ENCODE results near the gene EIF1AD. TPM values are rescaled to one million over a fixed set of nuclear protein-coding genes. Genes with fewer than 3 reads are reported as not detected.

The EIF1AD gene
- total and polyA plus RNA-seq, 2 donors, result 17.8 to 24.7 TPM

DNA sequence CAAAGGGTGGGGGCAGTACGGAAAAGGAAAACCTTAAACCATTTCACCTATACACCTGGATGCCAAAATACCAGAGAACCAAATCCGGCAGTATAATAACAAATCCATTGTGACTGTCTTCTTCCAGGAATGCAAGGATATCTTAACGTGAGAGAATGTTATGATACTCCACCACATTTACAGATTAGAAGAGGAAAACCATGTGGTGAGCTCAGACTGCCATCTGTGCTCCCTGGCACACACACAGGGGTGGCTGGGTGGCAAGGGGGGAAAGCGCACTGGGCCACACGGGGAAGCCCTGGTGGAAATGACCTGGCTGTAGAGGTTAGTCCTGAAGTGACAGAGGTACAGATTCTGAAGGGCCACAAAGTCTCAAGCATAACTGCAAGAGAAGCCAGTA is 9.9 kb downstream of the EIF1AD start:
- no peak for DNase-seq (ENCODE audit: low read depth in 6 of 9, low spot score in 9 of 9)
- H3K4me1 ChIP-seq (ENCODE audit: control insufficient read depth in 2 of 2, insufficient read depth in 2 of 2, low read length in 2 of 2), result peaks cover 2 to 3% of the 10 kb centered on the region in 2 donors
- H3K4me3 ChIP-seq (ENCODE audit: low read length in 2 of 2), result no peak overlapping the region
- 97% methylated on average over 5 of the region's 5 CpGs for WGBS
- no peaks in the 10 kb centered on the region for H3K27me3 ChIP-seq (ENCODE audit: control insufficient read depth in 2 of 2, insufficient read depth in 1 of 2, low read length in 1 of 2)
- no peak overlapping the region for H3K27ac ChIP-seq (ENCODE audit: low read depth in 1 of 2, low read length in 1 of 2)
- no peaks in the 10 kb centered on the region for H3K9me3 ChIP-seq (ENCODE audit: control insufficient read depth in 2 of 2, insufficient read depth in 1 of 2, low read length in 1 of 2)
- peaks cover 10 to 11% of the 10 kb centered on the region in 2 donors for H3K36me3 ChIP-seq (ENCODE audit: control insufficient read depth in 2 of 2, insufficient read depth in 2 of 2, low read length in 1 of 2)

DNA sequence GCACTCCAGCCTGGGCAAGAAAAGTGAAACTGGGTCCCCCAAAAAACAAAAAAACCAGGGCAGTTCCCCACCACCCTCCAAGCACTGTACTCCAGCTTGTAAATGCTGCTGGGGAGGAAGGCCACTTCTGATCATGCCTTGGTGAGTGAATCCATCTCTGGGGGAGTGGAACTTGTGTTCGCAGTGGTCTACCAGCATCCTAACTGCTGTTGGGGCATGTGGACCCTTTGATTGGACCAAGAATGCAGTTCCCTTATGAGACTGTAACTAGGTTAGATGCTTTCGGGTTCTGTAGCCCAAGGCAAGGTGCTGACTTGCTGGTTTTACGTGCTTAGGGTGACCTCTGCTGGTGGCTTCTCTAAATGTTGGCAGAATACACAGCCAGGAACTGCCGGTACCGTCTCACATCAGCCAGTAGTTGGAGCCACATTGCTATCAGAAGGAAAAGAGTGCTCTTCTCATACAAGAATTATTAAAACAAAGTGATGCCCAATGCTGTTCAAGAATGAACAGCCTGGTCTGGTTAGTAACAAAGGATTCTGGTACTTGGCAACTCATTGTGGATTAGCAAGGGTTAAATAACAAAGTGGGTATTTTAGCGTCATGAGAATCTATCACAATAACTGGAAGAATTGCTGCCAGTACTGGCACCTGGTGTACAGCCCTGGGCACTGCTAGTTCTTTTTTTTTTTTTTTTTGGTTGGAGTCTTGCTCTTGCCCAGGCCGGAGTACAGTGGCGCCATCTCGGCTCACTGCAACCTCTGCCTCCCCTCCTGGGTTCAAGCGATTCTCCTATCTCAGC is 13.0 kb downstream of the EIF1AD start:
- Histone ChIP-seq H3K27me3 (ENCODE audit: control insufficient read depth in 2 of 2, insufficient read depth in 1 of 2, low read length in 1 of 2) (no peaks in the 10 kb centered on the region), H3K9me3 (ENCODE audit: control insufficient read depth in 2 of 2, insufficient read depth in 1 of 2, low read length in 1 of 2) (no peaks in the 10 kb centered on the region), H3K4me1 (ENCODE audit: control insufficient read depth in 2 of 2, insufficient read depth in 2 of 2, low read length in 2 of 2) (peaks cover 2 to 3% of the 10 kb centered on the region in 2 donors), H3K27ac (ENCODE audit: low read depth in 1 of 2, low read length in 1 of 2) (peak overlapping the region; percentile 3 to 21), H3K4me3 (ENCODE audit: low read length in 2 of 2) (no peak overlapping the region), H3K36me3 (ENCODE audit: control insufficient read depth in 2 of 2, insufficient read depth in 2 of 2, low read length in 1 of 2) (peaks cover 0 to 3% of the 10 kb centered on the region in 2 donors)
- WGBS, result 22% methylated on average over 10 of the region's 10 CpGs
- peak; percentile 82 to 99 (median 98) for DNase-seq (ENCODE audit: low read depth in 6 of 9, low spot score in 9 of 9)

DNA sequence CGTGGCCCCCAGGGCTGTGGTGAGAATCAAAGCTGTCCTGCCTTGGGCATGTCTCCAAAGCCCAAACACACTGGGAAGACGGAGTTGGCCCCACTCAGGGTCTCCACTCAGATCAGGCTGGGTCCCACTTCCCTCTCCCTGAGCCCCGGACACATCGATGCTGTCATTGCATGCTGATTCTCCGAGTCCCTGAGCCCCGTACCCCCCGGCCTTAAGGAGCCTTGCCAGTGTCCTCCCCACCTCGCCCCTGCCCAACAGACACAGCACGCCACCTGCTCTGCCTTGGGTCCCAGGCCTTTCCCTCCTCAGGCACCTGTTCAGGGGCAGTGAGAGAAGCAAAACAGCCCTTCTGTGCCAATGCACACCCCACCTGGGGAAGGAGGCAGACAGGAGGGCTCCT is 14.6 kb downstream of the EIF1AD start:
- Histone ChIP-seq H3K4me1 (ENCODE audit: control insufficient read depth in 2 of 2, insufficient read depth in 2 of 2, low read length in 2 of 2) (peaks cover 2 to 3% of the 10 kb centered on the region in 2 donors), H3K27me3 (ENCODE audit: control insufficient read depth in 2 of 2, insufficient read depth in 1 of 2, low read length in 1 of 2) (no peaks in the 10 kb centered on the region), H3K9me3 (ENCODE audit: control insufficient read depth in 2 of 2, insufficient read depth in 1 of 2, low read length in 1 of 2) (no peaks in the 10 kb centered on the region), H3K27ac (ENCODE audit: low read depth in 1 of 2, low read length in 1 of 2) (no peak overlapping the region), H3K4me3 (ENCODE audit: low read length in 2 of 2) (no peak overlapping the region), H3K36me3 (ENCODE audit: control insufficient read depth in 2 of 2, insufficient read depth in 2 of 2, low read length in 1 of 2) (peaks cover 0 to 6% of the 10 kb centered on the region in 2 donors)
- no peak for DNase-seq (ENCODE audit: low read depth in 6 of 9, low spot score in 9 of 9)
- WGBS, result 84% methylated on average over 9 of the region's 9 CpGs

- no peaks in the 10 kb centered on the region for H3K27me3 ChIP-seq (ENCODE audit: control insufficient read depth in 2 of 2, insufficient read depth in 1 of 2, low read length in 1 of 2)
- H3K4me3 ChIP-seq (ENCODE audit: low read length in 2 of 2), result no peak overlapping the region
Observed at GRCh38 chr11:65983589-65983987, 18.4 kb downstream of the EIF1AD start.

GRCh38 chr11:65982824-65983588 is 19.0 kb downstream of the EIF1AD start:
- 91% methylated on average over 22 of the region's 22 CpGs for WGBS
- H3K27ac ChIP-seq (ENCODE audit: low read depth in 1 of 2, low read length in 1 of 2), result no peak overlapping the region
- DNase-seq (ENCODE audit: low read depth in 6 of 9, low spot score in 9 of 9), result no peak
- H3K9me3 ChIP-seq (ENCODE audit: control insufficient read depth in 2 of 2, insufficient read depth in 1 of 2, low read length in 1 of 2), result no peaks in the 10 kb centered on the region
- H3K36me3 ChIP-seq (ENCODE audit: control insufficient read depth in 2 of 2, insufficient read depth in 2 of 2, low read length in 1 of 2), result peaks cover 21% of the 10 kb centered on the region in 2 donors
- no peak overlapping the region for H3K4me3 ChIP-seq (ENCODE audit: low read length in 2 of 2)
- no peaks in the 10 kb centered on the region for H3K4me1 ChIP-seq (ENCODE audit: control insufficient read depth in 2 of 2, insufficient read depth in 2 of 2, low read length in 2 of 2)
- H3K27me3 ChIP-seq (ENCODE audit: control insufficient read depth in 2 of 2, insufficient read depth in 1 of 2, low read length in 1 of 2), result no peaks in the 10 kb centered on the region

More at GRCh38 chr11:65983589-65983987, 18.4 kb downstream of the EIF1AD start:
- Histone ChIP-seq H3K27ac (ENCODE audit: low read depth in 1 of 2, low read length in 1 of 2) (no peak overlapping the region), H3K4me1 (ENCODE audit: control insufficient read depth in 2 of 2, insufficient read depth in 2 of 2, low read length in 2 of 2) (no peaks in the 10 kb centered on the region), H3K36me3 (ENCODE audit: control insufficient read depth in 2 of 2, insufficient read depth in 2 of 2, low read length in 1 of 2) (peaks cover 15% of the 10 kb centered on the region in 2 donors), H3K9me3 (ENCODE audit: control insufficient read depth in 2 of 2, insufficient read depth in 1 of 2, low read length in 1 of 2) (no peaks in the 10 kb centered on the region)
- 97% methylated on average over 5 of the region's 5 CpGs for whole genome bisulfite sequencing
- DNase-seq (ENCODE audit: low read depth in 6 of 9, low spot score in 9 of 9), result no peak

GRCh38 chr11:65981972-65982823 is 19.8 kb downstream of the EIF1AD start:
- Histone ChIP-seq H3K4me3 (ENCODE audit: low read length in 2 of 2) (no peak overlapping the region), H3K27ac (ENCODE audit: low read depth in 1 of 2, low read length in 1 of 2) (no peak overlapping the region), H3K27me3 (ENCODE audit: control insufficient read depth in 2 of 2, insufficient read depth in 1 of 2, low read length in 1 of 2) (no peaks in the 10 kb centered on the region), H3K4me1 (ENCODE audit: control insufficient read depth in 2 of 2, insufficient read depth in 2 of 2, low read length in 2 of 2) (no peaks in the 10 kb centered on the region), H3K36me3 (ENCODE audit: control insufficient read depth in 2 of 2, insufficient read depth in 2 of 2, low read length in 1 of 2) (peaks cover 29% of the 10 kb centered on the region in 2 donors), H3K9me3 (ENCODE audit: control insufficient read depth in 2 of 2, insufficient read depth in 1 of 2, low read length in 1 of 2) (no peaks in the 10 kb centered on the region)
- 88% methylated on average over 16 of the region's 16 CpGs for WGBS
- no peak for DNase-seq (ENCODE audit: low read depth in 6 of 9, low spot score in 9 of 9)

DNA sequence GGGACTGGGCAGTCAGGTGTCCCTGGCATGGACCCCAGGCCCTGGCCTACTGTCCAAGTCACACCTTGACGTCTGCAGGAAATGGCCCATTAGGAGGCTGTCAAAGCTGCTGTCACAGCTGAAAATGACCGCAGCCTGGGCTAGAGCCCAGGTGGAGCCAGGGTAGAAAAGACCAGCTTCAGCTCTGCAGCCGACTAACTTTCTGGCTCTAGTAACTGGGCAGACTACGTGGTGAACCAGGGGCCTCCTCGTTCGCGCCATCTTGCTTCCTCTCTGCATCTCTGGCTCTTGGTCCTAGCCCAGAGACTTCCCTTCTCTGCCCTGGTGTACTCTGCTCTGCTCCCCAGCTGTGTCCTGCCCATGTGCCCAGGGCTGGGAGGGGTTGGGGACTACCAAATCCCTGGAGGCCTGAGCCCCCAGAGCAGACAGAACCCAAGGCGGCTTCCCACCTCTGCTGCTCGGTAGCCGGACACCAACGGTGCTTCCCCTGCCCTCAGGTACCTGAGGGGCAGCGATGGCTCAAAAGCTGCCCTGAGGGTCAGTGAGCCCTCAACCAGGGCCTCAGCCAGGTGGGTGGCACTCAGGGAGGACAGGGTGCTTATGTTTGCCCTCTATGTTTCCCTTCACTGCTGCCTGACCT is 20.7 kb downstream of the EIF1AD start:
- Histone ChIP-seq H3K36me3 (ENCODE audit: control insufficient read depth in 2 of 2, insufficient read depth in 2 of 2, low read length in 1 of 2) (peaks cover 39% of the 10 kb centered on the region in 2 donors), H3K9me3 (ENCODE audit: control insufficient read depth in 2 of 2, insufficient read depth in 1 of 2, low read length in 1 of 2) (no peaks in the 10 kb centered on the region), H3K4me1 (ENCODE audit: control insufficient read depth in 2 of 2, insufficient read depth in 2 of 2, low read length in 2 of 2) (no peaks in the 10 kb centered on the region), H3K4me3 (ENCODE audit: low read length in 2 of 2) (no peak overlapping the region), H3K27me3 (ENCODE audit: control insufficient read depth in 2 of 2, insufficient read depth in 1 of 2, low read length in 1 of 2) (no peaks in the 10 kb centered on the region), H3K27ac (ENCODE audit: low read depth in 1 of 2, low read length in 1 of 2) (no peak overlapping the region)
- 94% methylated on average over 12 of the region's 12 CpGs for whole genome bisulfite sequencing
- DNase-seq (ENCODE audit: low read depth in 6 of 9, low spot score in 9 of 9), result no peak

GRCh38 chr11:65979261-65979759 is 22.6 kb downstream of the EIF1AD start:
- H3K36me3 ChIP-seq (ENCODE audit: control insufficient read depth in 2 of 2, insufficient read depth in 2 of 2, low read length in 1 of 2), result peaks cover 46 to 50% of the 10 kb centered on the region in 2 donors
- 97% methylated on average over 10 of the region's 10 CpGs for WGBS
- DNase-seq (ENCODE audit: low read depth in 6 of 9, low spot score in 9 of 9), result no peak

More at GRCh38 chr11:65979261-65979759, 22.6 kb downstream of the EIF1AD start:
- Histone ChIP-seq H3K27me3 (ENCODE audit: control insufficient read depth in 2 of 2, insufficient read depth in 1 of 2, low read length in 1 of 2) (no peaks in the 10 kb centered on the region), H3K4me3 (ENCODE audit: low read length in 2 of 2) (no peak overlapping the region), H3K9me3 (ENCODE audit: control insufficient read depth in 2 of 2, insufficient read depth in 1 of 2, low read length in 1 of 2) (no peaks in the 10 kb centered on the region), H3K4me1 (ENCODE audit: control insufficient read depth in 2 of 2, insufficient read depth in 2 of 2, low read length in 2 of 2) (no peaks in the 10 kb centered on the region), H3K27ac (ENCODE audit: low read depth in 1 of 2, low read length in 1 of 2) (no peak overlapping the region)

Data from thymus (tissue), 11 donors.